Measurements from ENCODE around the gene DDX6. TPM values are rescaled to one million over a fixed set of nuclear protein-coding genes. Genes with fewer than 3 reads are reported as not detected.

The DDX6 gene
- total and polyA plus RNA-seq, 4 donors: 11.3 to 98.4 (median 43.8) TPM

GRCh38 chr11:118774032-118774431, 16.9 kb downstream of the DDX6 start:
- WGBS: 73% methylated on average over 4 of the region's 4 CpGs
- H3K4me3 ChIP-seq (ENCODE audit: low read depth in 1 of 3, low read length in 3 of 3): no peak overlapping the region
- no peaks in the 10 kb centered on the region for H3K27me3 ChIP-seq (ENCODE audit: control insufficient read depth in 4 of 4, insufficient read depth in 4 of 4, low read length in 3 of 4)
- no peak for DNase-seq (ENCODE audit: low spot score)
- peaks cover 14 to 29% (median 22%) of the 10 kb centered on the region in 4 donors for H3K36me3 ChIP-seq (ENCODE audit: control insufficient read depth in 4 of 4, insufficient read depth in 3 of 4, low read depth in 1 of 4, low read length in 3 of 4)
- H3K27ac ChIP-seq (ENCODE audit: low read depth in 1 of 2, low read length in 2 of 2): no peak overlapping the region
- no peak overlapping the region for H3K9ac ChIP-seq (ENCODE audit: low read depth in 1 of 2, low read length in 2 of 2)
- no peaks in the 10 kb centered on the region for H3K9me3 ChIP-seq (ENCODE audit: control insufficient read depth in 4 of 4, low read length in 3 of 4)
- peaks cover 15 to 40% (median 33%) of the 10 kb centered on the region in 4 donors for H3K4me1 ChIP-seq (ENCODE audit: control insufficient read depth in 4 of 4, insufficient read depth in 4 of 4, low read length in 3 of 4)
- no peak for TF ChIP-seq FOXA1 (IDR thresholded peaks at IDR 0.05)
- no peak for TF ChIP-seq JUND (IDR thresholded peaks at IDR 0.05)
- TF ChIP-seq RXRA (IDR thresholded peaks at IDR 0.05): no peak

- Histone ChIP-seq H3K27me3 (ENCODE audit: control insufficient read depth in 4 of 4, insufficient read depth in 4 of 4, low read length in 3 of 4) (no peaks in the 10 kb centered on the region), H3K9ac (ENCODE audit: low read depth in 1 of 2, low read length in 2 of 2) (peak overlapping the region in 1 of 2 donors; percentile 12), H3K27ac (ENCODE audit: low read depth in 1 of 2, low read length in 2 of 2) (no peak overlapping the region), H3K36me3 (ENCODE audit: control insufficient read depth in 4 of 4, insufficient read depth in 3 of 4, low read depth in 1 of 4, low read length in 3 of 4) (peaks cover 3 to 17% (median 10%) of the 10 kb centered on the region in 4 donors), H3K4me1 (ENCODE audit: control insufficient read depth in 4 of 4, insufficient read depth in 4 of 4, low read length in 3 of 4) (peaks cover 20 to 45% (median 38%) of the 10 kb centered on the region in 4 donors), H3K4me3 (ENCODE audit: low read depth in 1 of 3, low read length in 3 of 3) (no peak overlapping the region), H3K9me3 (ENCODE audit: control insufficient read depth in 4 of 4, low read length in 3 of 4) (no peaks in the 10 kb centered on the region)
- whole genome bisulfite sequencing: 72% methylated on average over 4 of the region's 4 CpGs
- DNase-seq (ENCODE audit: low spot score): no peak
- no peak for TF ChIP-seq ATF3 (IDR thresholded peaks at IDR 0.05)
- TF ChIP-seq EGR1 (IDR thresholded peaks at IDR 0.05; ENCODE audit: low read depth in 2 of 2): no peak
- no peak for TF ChIP-seq GABPA (IDR thresholded peaks at IDR 0.05 in 1 of 2, conservative IDR thresholded peaks at IDR 0.05 in 1 of 2)
- TF ChIP-seq RXRA (IDR thresholded peaks at IDR 0.05): no peak
- no peak for TF ChIP-seq RAD21 (IDR thresholded peaks at IDR 0.05)
- TF ChIP-seq HNF4A (conservative IDR thresholded peaks at IDR 0.05): no peak
- TF ChIP-seq NR2F2 (IDR thresholded peaks at IDR 0.05): no peak
- TF ChIP-seq SP1 (IDR thresholded peaks at IDR 0.05): no peak
- no peak for TF ChIP-seq MAX (IDR thresholded peaks at IDR 0.05)
- TF ChIP-seq REST (IDR thresholded peaks at IDR 0.05): no peak
- no peak for TF ChIP-seq JUND (IDR thresholded peaks at IDR 0.05)
- no peak for TF ChIP-seq CTCF (IDR thresholded peaks at IDR 0.05; ENCODE audit: low read depth, low read length, missing input control)
- no peak for TF ChIP-seq YY1 (IDR thresholded peaks at IDR 0.05)
Measured at GRCh38 chr11:118771547-118772288, 19.2 kb downstream of the DDX6 start.

Measured in liver (tissue), 9 donors.